Activated CD8-positive, alpha-beta memory T cell treated with anti-CD3 and anti-CD28 coated beads, Interleukin-2, amount 50 U/mL, for 48 hours (primary cell): Measurements from ENCODE around the gene ADCY4.
A peak's percentile ranks its signal among the peaks of the same experiment; 100 is the strongest.
"Not testable (repeated sequence)": the region's sequence is repeated elsewhere in the genome, so short reads cannot be mapped to it uniquely, and the experiment has no call there.

Source experiments
- DNase-seq: peaks from one replicate; pipeline ENCODE4 v3.0.0-alpha.2; 2020

ADCY4 gene

DNA sequence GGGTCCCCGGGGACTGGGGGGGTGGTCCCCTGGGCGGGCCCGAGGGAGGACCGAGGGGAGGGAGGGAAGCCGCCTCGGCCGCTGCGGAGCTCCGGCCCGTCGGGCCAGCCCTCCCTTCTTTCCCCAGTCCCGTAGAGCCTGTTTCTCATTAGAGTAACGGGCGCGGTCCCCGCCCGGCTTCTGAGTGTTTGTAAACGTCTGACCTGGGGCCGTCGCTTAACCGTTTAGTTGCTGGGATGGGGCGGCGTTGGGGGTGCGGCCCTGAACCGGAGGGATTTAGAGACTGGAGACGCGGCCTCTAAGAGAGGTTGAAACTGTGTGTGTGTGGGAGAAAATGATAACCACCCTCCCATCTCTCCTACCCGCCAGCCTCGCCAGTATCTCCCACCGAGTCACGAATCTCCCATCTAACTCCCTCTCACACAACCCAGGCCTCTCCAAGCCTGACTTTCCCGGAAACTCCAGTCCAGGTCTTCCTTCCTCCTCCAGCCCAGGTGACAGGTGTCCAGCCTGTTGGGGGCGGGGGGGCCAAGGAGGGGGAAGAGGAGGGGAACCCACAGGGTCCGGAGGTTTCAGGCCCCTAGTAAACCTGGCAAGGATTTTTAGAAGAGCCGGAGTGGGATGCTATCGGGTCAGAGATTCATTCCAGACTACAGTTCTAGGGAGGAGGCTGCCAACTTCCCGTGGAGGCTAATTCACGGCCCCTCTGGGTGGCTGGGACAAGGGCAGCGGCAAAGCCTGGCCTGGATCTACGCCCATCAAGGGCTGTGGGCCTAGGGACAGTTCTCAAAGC lies 32.0 kb upstream of the ADCY4 start:
- DNase-seq = peak; percentile 78

DNA sequence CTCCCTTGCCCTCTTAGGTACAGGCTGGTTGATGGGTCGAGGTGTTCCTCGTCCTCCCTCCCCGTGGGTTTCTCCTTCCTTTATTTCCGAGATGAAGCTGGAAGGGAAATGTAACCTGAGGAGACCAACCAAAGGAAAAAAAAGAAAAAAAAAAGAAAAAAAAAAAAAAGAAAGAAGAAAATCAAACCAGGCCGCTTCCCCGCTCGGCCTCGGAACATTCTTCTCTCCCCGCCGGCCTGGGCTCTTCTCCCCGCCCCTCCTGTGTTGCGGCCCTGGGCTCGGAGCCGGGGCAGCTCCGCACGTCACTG lies 31.5 kb upstream of the ADCY4 start:
- no peak for DNase-seq

DNA sequence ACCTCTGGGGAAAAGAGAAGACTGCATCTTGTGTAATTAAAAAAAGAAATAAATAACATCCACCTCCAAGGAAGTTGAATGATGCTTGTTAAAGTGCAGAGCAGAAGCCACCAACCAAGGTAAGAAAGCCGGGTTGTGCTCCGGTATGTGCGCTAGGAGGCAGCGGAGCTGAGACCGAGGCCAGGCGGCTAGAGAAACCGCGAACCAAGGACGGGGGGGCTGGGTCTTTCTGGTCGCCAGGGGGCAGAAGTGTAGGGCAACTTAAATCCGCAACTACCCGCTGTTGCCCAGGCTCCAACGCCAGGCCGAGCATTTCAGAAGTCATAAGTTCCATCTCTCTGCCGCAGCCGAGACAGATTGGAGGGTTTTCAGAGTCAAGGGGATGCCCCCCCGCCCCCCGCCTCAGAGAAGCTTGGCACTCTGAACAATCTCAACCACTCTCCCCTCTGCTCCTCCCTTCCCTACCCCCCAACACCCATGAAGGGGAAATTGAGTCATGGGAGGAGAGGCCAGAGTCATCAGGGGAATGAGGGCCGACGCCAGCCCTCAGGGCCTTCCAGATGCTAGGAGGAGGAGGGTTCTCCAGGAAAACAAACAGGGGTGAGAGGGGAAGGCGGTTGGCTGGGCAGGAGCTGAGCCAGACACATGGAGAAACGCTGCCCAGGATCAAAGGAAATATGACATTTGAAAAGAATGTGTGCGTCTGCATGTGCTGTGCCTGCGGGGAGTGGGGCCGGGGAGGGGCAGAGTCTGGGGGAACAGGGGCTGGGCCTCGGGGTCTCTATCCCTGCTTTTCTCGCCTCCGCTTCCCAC lies 30.9 kb upstream of the ADCY4 start:
- DNase-seq = peak; percentile 86

GRCh38 chr14:24364841-24365240 lies 30.0 kb upstream of the ADCY4 start:
- DNase-seq = no peak

DNA sequence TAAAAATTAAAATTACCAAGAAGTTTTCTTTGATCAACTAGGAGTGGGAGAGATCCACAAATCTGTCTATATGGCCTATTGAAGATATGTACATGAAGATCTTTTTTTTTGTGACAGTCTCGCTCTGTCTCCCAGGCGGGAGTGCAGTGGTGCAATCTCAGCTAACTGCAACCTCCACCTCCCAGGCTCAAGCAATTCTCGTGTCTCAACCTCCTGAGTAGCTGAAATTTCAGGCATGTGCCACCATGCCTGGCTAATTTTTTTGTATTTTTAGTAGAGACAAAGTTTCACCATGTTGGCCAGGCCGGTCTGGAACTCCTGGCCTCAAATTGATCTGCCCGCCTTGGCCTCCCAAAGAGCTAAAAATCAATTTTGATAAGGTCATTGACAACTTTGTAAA lies 28.5 kb upstream of the ADCY4 start:
- DNase-seq = no peak

GRCh38 chr14:24362241-24362960 lies 27.5 kb upstream of the ADCY4 start:
- DNase-seq = no peak

GRCh38 chr14:24361326-24361725 lies 26.5 kb upstream of the ADCY4 start:
- DNase-seq = no peak

DNA sequence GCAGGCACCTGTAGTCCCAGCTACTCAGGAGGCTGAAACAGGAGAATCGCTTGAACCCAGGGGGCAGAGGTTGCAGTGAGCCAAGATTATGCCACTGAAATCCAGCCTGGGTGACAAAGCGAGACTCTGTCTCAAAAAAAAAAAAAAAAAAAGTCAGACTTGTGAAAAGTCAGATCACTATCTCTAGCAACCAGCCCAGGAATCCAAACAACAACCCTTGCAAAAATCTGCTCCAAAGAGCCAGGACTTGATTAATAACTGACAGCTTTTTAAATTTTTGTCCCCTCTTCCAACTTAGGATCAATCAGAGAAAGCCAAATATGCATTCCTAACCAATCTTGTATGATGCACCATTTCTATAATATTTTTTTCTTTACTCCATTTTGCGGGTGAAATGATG lies 25.4 kb upstream of the ADCY4 start:
- no peak for DNase-seq

DNA sequence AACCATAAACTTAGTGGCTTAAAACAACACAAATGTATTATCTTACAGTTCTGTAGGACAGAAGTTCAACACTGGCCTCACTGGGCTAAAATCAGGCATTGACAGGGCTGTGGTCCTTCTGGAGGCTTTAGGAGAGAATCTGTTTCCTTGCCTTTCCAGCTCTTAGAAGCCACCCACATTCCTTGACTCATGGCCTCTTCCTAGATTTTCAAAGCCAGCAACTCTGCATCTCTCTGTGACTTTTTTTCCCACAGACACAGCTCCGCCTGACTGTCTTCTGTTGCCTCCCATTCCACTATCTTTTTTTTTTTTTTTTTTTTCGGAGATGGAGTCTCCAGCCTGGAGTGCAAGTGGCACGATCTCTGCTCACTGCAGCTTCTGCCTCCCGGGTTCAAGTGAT lies 21.3 kb upstream of the ADCY4 start:
- DNase-seq = no peak

GRCh38 chr14:24355009-24355408 lies 20.1 kb upstream of the ADCY4 start:
- no peak for DNase-seq

- DNase-seq = not testable (repeated sequence)
Measured at GRCh38 chr14:24354482-24354825, 19.6 kb upstream of the ADCY4 start.

- no peak for DNase-seq
Measured at GRCh38 chr14:24353559-24354481, 18.9 kb upstream of the ADCY4 start.

GRCh38 chr14:24351517-24351916 lies 16.6 kb upstream of the ADCY4 start:
- DNase-seq = no peak

DNA sequence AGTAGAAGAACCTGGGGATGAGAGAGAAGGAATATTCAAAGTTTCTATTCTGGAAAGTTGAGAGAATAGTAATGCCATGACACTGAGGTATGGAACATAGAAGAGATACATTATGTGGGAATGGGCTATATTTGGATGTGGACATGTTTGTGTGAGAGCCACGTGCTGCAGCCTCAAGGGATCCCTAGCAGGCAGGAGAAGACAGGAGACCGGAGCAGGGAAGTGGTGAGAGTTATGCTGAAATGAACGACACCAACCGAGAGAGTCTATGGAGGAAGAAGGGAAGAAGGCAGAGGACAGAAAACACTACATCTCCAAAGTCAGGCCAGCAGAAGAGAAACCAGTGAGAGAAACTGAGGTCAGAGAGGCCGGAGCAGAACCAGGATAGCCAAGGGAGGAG lies 14.9 kb upstream of the ADCY4 start:
- no peak for DNase-seq

DNA sequence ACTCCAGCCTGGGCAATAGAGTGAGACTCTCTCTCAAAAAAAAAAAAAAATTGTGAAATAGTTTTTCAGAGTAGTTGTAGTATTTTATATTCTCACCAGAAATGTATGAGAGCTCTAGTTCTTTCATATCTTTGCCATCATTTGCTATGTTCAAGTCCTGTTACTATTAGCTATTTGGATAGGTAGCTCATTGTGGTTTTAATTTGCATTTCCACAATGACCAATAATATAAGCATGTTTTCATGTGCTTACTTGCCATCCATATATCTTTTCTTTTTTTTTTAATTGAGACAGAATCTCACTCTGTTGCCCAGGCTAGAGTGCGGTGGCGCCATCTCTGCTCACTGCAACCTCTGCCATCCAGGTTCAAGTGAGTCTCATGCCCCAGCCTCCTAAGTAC lies 13.3 kb upstream of the ADCY4 start:
- DNase-seq = no peak

DNA sequence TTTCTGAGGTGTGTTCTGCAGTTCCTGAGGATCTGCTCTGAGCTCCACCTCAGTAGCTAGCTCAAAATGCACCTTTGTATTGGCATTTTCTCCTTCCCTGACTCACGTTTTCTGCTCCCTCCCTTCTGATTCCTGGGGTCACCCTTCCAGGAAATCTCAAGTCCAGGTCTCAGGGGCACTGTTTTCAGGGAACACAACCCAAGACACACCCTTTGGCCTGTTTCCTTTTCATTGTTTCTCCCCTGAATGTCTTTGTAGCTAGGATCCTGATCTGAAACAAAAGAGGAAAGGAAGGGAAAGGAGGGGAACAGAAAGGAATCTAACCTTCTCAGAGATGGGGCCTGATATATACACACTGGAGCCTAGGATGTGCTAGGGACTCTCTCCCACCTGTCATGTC lies 12.3 kb upstream of the ADCY4 start:
- no peak for DNase-seq

GRCh38 chr14:24343795-24344660 lies 9.2 kb upstream of the ADCY4 start:
- no peak for DNase-seq

DNA sequence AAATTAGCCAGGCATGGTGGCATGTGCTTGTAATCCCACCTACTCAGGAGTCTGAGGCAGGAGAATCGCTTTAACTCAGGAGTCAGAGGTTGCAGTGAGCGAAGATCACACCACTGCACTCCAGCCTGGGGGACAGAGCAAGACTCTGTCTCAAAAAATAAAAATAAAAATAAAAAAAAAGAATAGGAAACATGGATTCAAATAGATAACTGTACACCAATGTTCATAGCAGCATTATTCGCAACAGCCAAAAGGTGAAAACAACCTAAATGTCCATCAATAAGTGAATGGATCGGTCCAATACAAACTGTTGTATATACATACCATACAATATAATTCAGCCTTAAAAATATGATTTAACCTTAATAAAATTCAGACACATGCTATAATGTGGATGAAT lies 8.0 kb upstream of the ADCY4 start:
- DNase-seq = no peak

- DNase-seq = no peak
Measured at GRCh38 chr14:24340606-24341005, 5.7 kb upstream of the ADCY4 start.

GRCh38 chr14:24339284-24340151 lies 4.6 kb upstream of the ADCY4 start, which contains the start of gene RIPK3:
Gene RIPK3 (minus strand): TSS chr14:24339991. CDS start chr14:24339826, 165 bp downstream.
- DNase-seq = peak; percentile 79

DNA sequence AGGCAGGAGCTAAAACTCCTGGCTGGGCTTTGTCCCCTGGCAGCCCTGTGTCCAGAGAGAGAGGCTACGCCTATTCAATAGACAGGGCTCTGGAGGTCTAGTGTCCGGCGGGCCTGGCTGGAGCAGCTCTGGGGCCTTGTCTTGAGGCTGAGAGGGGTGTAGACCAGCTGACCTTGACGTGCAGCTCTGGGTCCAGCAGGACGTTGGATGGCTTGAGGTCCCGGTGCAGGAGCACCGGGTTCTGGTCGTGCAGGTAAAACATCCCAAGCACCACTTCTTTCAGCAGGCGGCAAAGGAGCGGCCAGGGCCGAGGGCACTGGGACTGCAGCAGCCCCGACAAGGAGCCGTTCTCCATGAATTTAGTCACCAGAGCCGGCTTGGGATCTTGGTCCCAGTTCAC lies 4.0 kb upstream of the ADCY4 start:
- DNase-seq = no peak
